Pancreas (tissue), 10 donors: ENCODE results near the gene SS18L1. TPM values are rescaled to one million over a fixed set of nuclear protein-coding genes. Genes with fewer than 3 reads are reported as not detected.

Experiments
- ATAC-seq, 4 donors: fragments of 200-7000 bp; cut with Tn5 transposase; one replicate each; pipeline versions ENCODE4 v1.8.0 to v1.9.1; 2020; ENCODE audit warnings: mild to moderate bottlenecking in 4 of 4, moderate library complexity in 4 of 4
- DNase-seq, 6 donors: peaks; one replicate each; pipeline ENCODE4 v3.0.0-alpha.2; 2020
- FAIRE-seq: peaks from 2 replicates; lab custom pipeline; 2012; peaks lifted over from hg19 to GRCh38; lab: Jason Lieb, UNC
- H3K27ac ChIP-seq, 4 donors: fragments of 200-600 bp; sonication (generic); 1 replicate in 3 of 4; 2 replicates in 1 of 4; pipeline versions ENCODE4 v1.5.0 to v1.8.0; 2020
- H3K27me3 ChIP-seq, 4 donors: fragments of 200-600 bp; one replicate each; pipeline ENCODE4 v1.8.0; 2021
- H3K36me3 ChIP-seq, 3 donors: fragments of 200-600 bp; sonication (generic) in 1 of 3; one replicate each; pipeline versions ENCODE4 v1.5.0 to v1.8.0; 2020 to 2021
- H3K4me1 ChIP-seq, 3 donors: fragments of 200-600 bp; one replicate each; pipeline ENCODE4 v1.8.0; 2021
- H3K4me3 ChIP-seq, 4 donors: fragments of 200-600 bp; sonication (generic) in 2 of 4; one replicate each; pipeline versions ENCODE4 v1.5.0 to v1.8.0; 2020 to 2021
- H3K9me3 ChIP-seq, 4 donors: fragments of 200-600 bp; one replicate each; pipeline ENCODE4 v1.8.0; 2021
- CTCF ChIP-seq, 4 donors: fragments of 200-600 bp; sonication (generic) in 3 of 4; IDR thresholded peaks; one replicate each; pipeline versions ENCODE4 v1.5.0 to v1.8.0; 2021; ENCODE audit warnings: antibody characterized with exemption in 4 of 4
- WGBS, 2 donors: extraction: QIAGEN DNeasy Blood & Tissue Kit; methylation state at CpG; one replicate each; pipeline ENCODE4 v1.1.7; 2013; 5-methylcytosine and 5-hydroxymethylcytosine counted together
- intact Hi-C, 3 donors: fragments of 100-400 bp; cut with DNase I; formaldehyde crosslinking; loops; one replicate each; pipeline versions ENCODE4 v1.11.1 to v1.14.2; 2022
- polyA plus RNA-seq, 2 donors: library from polyadenylated mRNA; stranded (reverse); fragments of 200-250 nt; gene quantifications; one replicate each; pipeline ENCODE4 v1.2.3, GENCODE V29; 2013
- total RNA-seq, 6 donors: library from RNA; stranded (reverse); fragmentation: NEBNext Ultra II Directional in 4 of 6; extraction: Animal tissue kit (Norgen Biotek cat#: 25700) in 4 of 6; gene quantifications; one replicate each; pipeline versions ENCODE4 v1.2.1 to v1.2.4, GENCODE V29; 2021 to 2023
- donor health status: healthy with polysubstance abuse.
- donor health status: DM: no; HTN: no; CAD: no; lungs with moderate emphysema.
- donor health status: DM: no; HTN: no; CAD: no.
- donor health status: control.
- donor health status: control.
- donor health status: Bipolar disorder and iron deficiency.
- donor health status: DM: yes; HTN: yes; CAD: no.
- donor health status: DM: no; HTN: no; CAD: no.
- donor health status: DM: no; HTN: no; CAD: no.
- donor health status: DM: yes; HTN: yes; CAD: no.

Gene SS18L1
- total and polyA plus RNA-seq, 8 donors = 6.6 to 19.3 (median 8.4) TPM

GRCh38 chr20:62160876-62161275 is 17.3 kb downstream of the SS18L1 start:
- Histone ChIP-seq H3K4me3 (no peak overlapping the region), H3K9me3 (no peaks in the 10 kb centered on the region), H3K27ac (no peak overlapping the region), H3K27me3 (no peaks in the 10 kb centered on the region), H3K36me3 (peaks cover 0 to 36% (median 11%) of the 10 kb centered on the region in 3 donors), H3K4me1 (no peaks in the 10 kb centered on the region)
- TF ChIP-seq CTCF (IDR thresholded peaks at IDR 0.05) = no peak
- intact Hi-C loops = no loop called here
- WGBS, 2 donors = 93 to 94% methylated on average over 17 of the region's 17 CpGs
- no peak for ATAC-seq
- no peak for DNase-seq
- FAIRE-seq = no peak

- ATAC-seq = no peak
- Histone ChIP-seq H3K36me3 (peaks cover 0 to 41% (median 11%) of the 10 kb centered on the region in 3 donors), H3K27ac (no peak overlapping the region), H3K27me3 (no peaks in the 10 kb centered on the region), H3K4me3 (no peak overlapping the region), H3K4me1 (no peaks in the 10 kb centered on the region), H3K9me3 (no peaks in the 10 kb centered on the region)
- intact Hi-C loops = no loop called here
- no peak for TF ChIP-seq CTCF (IDR thresholded peaks at IDR 0.05)
- FAIRE-seq = no peak
- 88 to 92% methylated on average over 17 of the region's 17 CpGs for WGBS, 2 donors
- no peak for DNase-seq
Measured at GRCh38 chr20:62161347-62161746, 17.8 kb downstream of the SS18L1 start.

GRCh38 chr20:62162765-62163484 is 19.4 kb downstream of the SS18L1 start:
- TF ChIP-seq CTCF (IDR thresholded peaks at IDR 0.05) = no peak
- Histone ChIP-seq H3K27ac (no peak overlapping the region), H3K36me3 (peaks cover 0 to 41% (median 11%) of the 10 kb centered on the region in 3 donors), H3K27me3 (no peaks in the 10 kb centered on the region), H3K4me1 (no peaks in the 10 kb centered on the region), H3K4me3 (no peak overlapping the region), H3K9me3 (no peaks in the 10 kb centered on the region)
- FAIRE-seq (no peak), DNase-seq (peak in 1 of 6 donors; percentile 57), ATAC-seq (no peak)
- intact Hi-C loops = no loop called here
- WGBS, 2 donors = 94 to 96% methylated on average over 35 to 38 of the region's 38 CpGs

GRCh38 chr20:62163485-62163865 is 19.9 kb downstream of the SS18L1 start:
- 94 to 98% methylated on average over 25 of the region's 25 CpGs for WGBS, 2 donors
- no peaks in the 10 kb centered on the region for H3K4me1 ChIP-seq
- no peak overlapping the region for H3K4me3 ChIP-seq
- peaks cover 0 to 41% (median 11%) of the 10 kb centered on the region in 3 donors for H3K36me3 ChIP-seq
- H3K27ac ChIP-seq = no peak overlapping the region
- ATAC-seq (no peak), FAIRE-seq (no peak), DNase-seq (peak in 1 of 6 donors; percentile 70)
- no peak for TF ChIP-seq CTCF (IDR thresholded peaks at IDR 0.05)
- no peaks in the 10 kb centered on the region for H3K9me3 ChIP-seq
- intact Hi-C loops = no loop called here
- no peaks in the 10 kb centered on the region for H3K27me3 ChIP-seq
